GM12878 (cell line): ENCODE measurements around the gene OSBPL3. TPM values are rescaled to one million over a fixed set of nuclear protein-coding genes. Genes with fewer than 3 reads are reported as not detected.

Experiments used
- ATAC-seq: fragments of 200-7000 bp; cut with Tn5 transposase; 3 replicates; pipeline ENCODE4 v1.9.1; 2020; ENCODE audit warnings: mild to moderate bottlenecking, moderate library complexity
- BruUV-seq: library from RNA; stranded (reverse); fragments of 400-500 nt; replicated peaks from 2 replicates; lab custom pipeline; 2021; lab: Mats Ljungman, UMichigan
- CTCF ChIA-PET: fragments of 300-600 bp; sonication (Branson Sonifier 250); formaldehyde crosslinking; extraction: SDS; loops from one replicate; lab custom pipeline; 2021; ENCODE audit warnings: inconsistent platforms; lab: Yijun Ruan, JAX
- POLR2A ChIA-PET: fragments of 350-600 bp; formaldehyde crosslinking; extraction: SDS; loops from one replicate; lab custom pipeline; 2021; ENCODE audit warnings: inconsistent platforms; lab: Charles Lee
- RAD21 ChIA-PET: fragments of 300-600 bp; sonication (Branson Sonifier 250); formaldehyde crosslinking; loops from one replicate; lab custom pipeline; 2023; ENCODE audit warnings: antibody characterized with exemption; ENCODE audit not compliant: unreplicated experiment; lab: Charles Lee
- SMC1A ChIA-PET: fragments of 300-600 bp; sonication (Branson Sonifier 250); formaldehyde crosslinking; loops from one replicate; lab custom pipeline; 2023; ENCODE audit not compliant: unreplicated experiment, uncharacterized antibody; lab: Charles Lee
- DNase-seq: peaks from one replicate; pipeline ENCODE4 v3.0.0-alpha.2; 2011; ENCODE audit warnings: low read depth, low spot score
- FAIRE-seq: peaks from 3 replicates; lab custom pipeline; 2011; peaks lifted over from hg19 to GRCh38; lab: Jason Lieb, UNC
- H2AFZ ChIP-seq: 2 replicates; pipeline ENCODE4 v1.6.0; 2011; ENCODE audit warnings: low read depth, low read length, control low read depth; ENCODE audit not compliant: control insufficient read depth
- H3K27ac ChIP-seq: 2 replicates; pipeline ENCODE4 v1.5.1; 2011; ENCODE audit warnings: control low read depth; ENCODE audit not compliant: control insufficient read depth, insufficient read depth
- H3K27me3 ChIP-seq, 2 experiments: replicated peaks in 1 of 2; 2 replicates each; pipeline versions ENCODE4 v1.6.0 to v1.6.1; 2011; ENCODE audit warnings: low read length in 1 of 2; ENCODE audit not compliant: control insufficient read depth in 2 of 2, insufficient read depth in 2 of 2
- H3K36me3 ChIP-seq, 2 experiments: 2 replicates each; pipeline ENCODE4 v1.5.1; 2011; ENCODE audit warnings: low read length in 1 of 2; ENCODE audit not compliant: control insufficient read depth in 2 of 2, insufficient read depth in 2 of 2
- H3K4me1 ChIP-seq: 2 replicates; pipeline ENCODE4 v1.6.1; 2011; ENCODE audit warnings: mild to moderate bottlenecking, low read length, moderate library complexity, mixed read lengths; ENCODE audit not compliant: control insufficient read depth, insufficient read depth
- H3K4me2 ChIP-seq: 2 replicates; pipeline ENCODE4 v1.6.0; 2011; ENCODE audit warnings: control low read depth; ENCODE audit not compliant: control insufficient read depth, insufficient read depth
- H3K4me3 ChIP-seq: fragments of 200-600 bp; sonication (generic); 2 replicates; pipeline ENCODE4 v1.5.1; 2016
- H3K79me2 ChIP-seq: 2 replicates; pipeline ENCODE4 v1.6.0; 2011; ENCODE audit warnings: low read length; ENCODE audit not compliant: control insufficient read depth, insufficient read depth
- H3K9ac ChIP-seq: 2 replicates; pipeline ENCODE4 v1.8.0; 2011; ENCODE audit warnings: low read length, control low read depth, mixed read lengths; ENCODE audit not compliant: control insufficient read depth, insufficient read depth
- H3K9me3 ChIP-seq: replicated peaks from 3 replicates; pipeline ENCODE4 v1.5.1; 2011; ENCODE audit warnings: mild to moderate bottlenecking, low read length; ENCODE audit not compliant: control insufficient read depth, insufficient read depth
- H4K20me1 ChIP-seq: 2 replicates; pipeline ENCODE4 v1.6.0; 2011; ENCODE audit not compliant: control insufficient read depth, insufficient read depth
- BACH1 ChIP-seq: fragments of 450-650 bp; IDR thresholded peaks from 2 replicates; pipeline ENCODE4 v1.6.1; 2017; ENCODE audit warnings: mild to moderate bottlenecking, borderline replicate concordance
- BCL11A ChIP-seq: IDR thresholded peaks from 2 replicates; pipeline ENCODE4 v1.6.1; 2011; ENCODE audit warnings: low read depth, low read length
- BHLHE40 ChIP-seq, 2 experiments: fragments of 450-650 bp in 1 of 2; IDR thresholded peaks; 2 replicates each; pipeline ENCODE4 v1.6.1; 2011 to 2017; ENCODE audit warnings: low read depth in 2 of 2, borderline replicate concordance in 1 of 2, improper control_type of control experiment in 1 of 2, low read length in 1 of 2, mild to moderate bottlenecking in 1 of 2
- CBX5 ChIP-seq: sonication (generic); IDR thresholded peaks from 2 replicates; pipeline ENCODE4 v1.6.1; 2016; ENCODE audit warnings: low read depth, moderate library complexity, mild to moderate bottlenecking, inconsistent platforms
- CHD1 ChIP-seq: IDR thresholded peaks from 2 replicates; pipeline ENCODE4 v1.6.1; 2012; ENCODE audit warnings: low read depth, low read length, improper control_type of control experiment
- HDAC2 ChIP-seq: fragments of 200-600 bp; sonication (generic); IDR thresholded peaks from 2 replicates; pipeline ENCODE4 v1.6.1; 2017
- LARP7 ChIP-seq: fragments of 450-650 bp; IDR thresholded peaks from 2 replicates; pipeline ENCODE4 v1.6.1; 2017; ENCODE audit warnings: mild to moderate bottlenecking
- MYC ChIP-seq: IDR thresholded peaks from 2 replicates; pipeline ENCODE4 v1.6.1; 2011; ENCODE audit warnings: mild to moderate bottlenecking, low read length, moderate library complexity, inconsistent platforms; ENCODE audit not compliant: insufficient read depth, insufficient replicate concordance, insufficient read length, severe bottlenecking
- NFXL1 ChIP-seq: fragments of 450-650 bp; IDR thresholded peaks from 2 replicates; pipeline ENCODE4 v1.6.1; 2017; ENCODE audit warnings: antibody characterized with exemption, mild to moderate bottlenecking, borderline replicate concordance
- NFYB ChIP-seq: IDR thresholded peaks from 2 replicates; pipeline ENCODE4 v1.6.1; 2011; ENCODE audit warnings: low read depth, mild to moderate bottlenecking, low read length, improper control_type of control experiment, moderate library complexity; ENCODE audit not compliant: insufficient read depth
- POLR2A ChIP-seq: IDR thresholded peaks from 2 replicates; pipeline ENCODE4 v1.6.1; 2011; ENCODE audit warnings: low read depth, mild to moderate bottlenecking, low read length
- RAD51 ChIP-seq: fragments of 450-650 bp; IDR thresholded peaks from 2 replicates; pipeline ENCODE4 v1.6.1; 2016; ENCODE audit warnings: moderate library complexity, mild to moderate bottlenecking, inconsistent platforms
- RELA ChIP-seq: fragments of 450-650 bp; IDR thresholded peaks from 2 replicates; pipeline ENCODE4 v1.8.0; 2014; ENCODE audit warnings: borderline replicate concordance; ENCODE audit not compliant: partially characterized antibody
- SREBF2 ChIP-seq: IDR thresholded peaks from 2 replicates; pipeline ENCODE4 v1.6.1; 2012; ENCODE audit warnings: mild to moderate bottlenecking, low read length
- TCF7 ChIP-seq: IDR thresholded peaks from 2 replicates; pipeline ENCODE4 v1.6.1; 2014; ENCODE audit warnings: antibody characterized with exemption, borderline replicate concordance
- YY1 ChIP-seq: IDR thresholded peaks from 2 replicates; pipeline ENCODE4 v1.6.1; 2011; ENCODE audit warnings: low read depth, mild to moderate bottlenecking, low read length
- ZZZ3 ChIP-seq: IDR thresholded peaks from 2 replicates; pipeline ENCODE4 v1.6.1; 2011; ENCODE audit warnings: low read depth; ENCODE audit not compliant: control insufficient read depth, insufficient read length
- in situ Hi-C: fragments of 300-500 bp; cut with MboI; formaldehyde crosslinking; loops from 9 replicates; pipeline ENCODE4 v1.14.3; 2018; ENCODE audit warnings: mixed read lengths
- intact Hi-C: fragments of 100-400 bp; cut with micrococcal nuclease; formaldehyde crosslinking; loops from one replicate; pipeline ENCODE4 v1.14.2; 2022; ENCODE audit not compliant: unreplicated experiment
- polyA plus RNA-seq, 11 experiments: library from polyadenylated mRNA; depleted of rRNA in 4 of 11; unstranded in 6 of 11; stranded (reverse) in 5 of 11; fragments of >200 nt; fragmentation: Nextera tagmentation in 4 of 11; fragmentation: Illumina TruSeq in 1 of 11; extraction: Ambion mirVana in 4 of 11; extraction: Trizol in 1 of 11; gene quantifications; 1 replicate in 1 of 11; 2 replicates in 10 of 11; pipeline versions ENCODE4 v1.2.1 to v1.2.3, GENCODE V29; 2011 to 2016; ENCODE audit warnings: inconsistent platforms in 2 of 11, missing spikeins in 2 of 11, low read depth in 1 of 11
- total RNA-seq, 4 experiments: library from RNA; depleted of rRNA in 3 of 4; stranded (reverse); fragments of >200 nt in 3 of 4; fragmentation: Illumina TruSeq in 1 of 4; extraction: Trizol in 1 of 4; gene quantifications; 2 replicates each; pipeline versions ENCODE4 v1.2.1 to v1.2.3, GENCODE V29; 2013 to 2021
- TF ChIP-seq, protein P1 (sequence below): IDR thresholded peaks from 2 replicates; pipeline ENCODE4 v1.6.1; 2011; ENCODE audit warnings: low read depth, low read length, improper control_type of control experiment, borderline replicate concordance

OSBPL3 gene
- total and polyA plus RNA-seq, 10 of the 15 experiments (the other 5 are each of a cell fraction or from before 2014, with no cell fraction given), result 6.1 to 46.6 (median 27.0) TPM

DNA sequence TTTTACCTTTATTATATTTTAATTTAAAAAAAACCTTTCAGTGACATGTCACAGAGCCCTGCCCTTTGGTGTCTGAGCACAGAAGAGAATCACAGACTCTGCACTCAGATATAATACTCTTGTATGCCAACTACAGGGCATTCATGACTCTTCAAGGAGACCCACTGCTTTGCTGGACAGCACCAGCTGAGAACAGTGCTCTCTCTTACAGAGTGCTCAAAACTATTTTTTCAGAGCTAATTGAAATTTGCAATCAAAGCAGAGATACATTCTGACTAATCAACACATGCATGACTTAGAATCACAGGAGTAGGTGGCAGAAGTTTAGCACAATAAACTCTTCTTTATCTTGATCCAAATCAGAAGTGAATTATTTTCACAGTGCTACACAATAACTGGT is 99.1 kb downstream of the OSBPL3 start:
- H3K27ac ChIP-seq, result no peak overlapping the region
- FAIRE-seq, result no peak
- peaks cover 15% of the 10 kb centered on the region for H3K4me1 ChIP-seq
- POLR2A ChIA-PET, result interaction anchor here (0.7 to 1.4 kb wide), 2 partner anchors 12 to 15 kb away, joined by 3 read pairs; no protein-coding TSS in a partner anchor
- ATAC-seq, result no peak
- TF ChIP-seq YY1 (no peak), SREBF2 (no peak), RELA (no peak), BHLHE40 (IDR thresholded peaks at IDR 0.05; ENCODE audit: borderline replicate concordance in 1 of 2, low read depth in 2 of 2, low read length in 1 of 2) (no peak), CBX5 (no peak), NFXL1 (no peak), MYC (no peak), RAD51 (no peak), NFYB (no peak), ZZZ3 (no peak), POLR2A (no peak), CHD1 (no peak), TCF7 (no peak), LARP7 (no peak), HDAC2 (no peak), BACH1 (no peak), BCL11A (no peak)
- TF ChIP-seq, protein P1, sequence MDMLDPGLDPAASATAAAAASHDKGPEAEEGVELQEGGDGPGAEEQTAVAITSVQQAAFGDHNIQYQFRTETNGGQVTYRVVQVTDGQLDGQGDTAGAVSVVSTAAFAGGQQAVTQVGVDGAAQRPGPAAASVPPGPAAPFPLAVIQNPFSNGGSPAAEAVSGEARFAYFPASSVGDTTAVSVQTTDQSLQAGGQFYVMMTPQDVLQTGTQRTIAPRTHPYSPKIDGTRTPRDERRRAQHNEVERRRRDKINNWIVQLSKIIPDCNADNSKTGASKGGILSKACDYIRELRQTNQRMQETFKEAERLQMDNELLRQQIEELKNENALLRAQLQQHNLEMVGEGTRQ, result no peak
- no peaks in the 10 kb centered on the region for H3K27me3 ChIP-seq
- CTCF ChIA-PET, result interaction anchor here (1.0 to 4.8 kb wide), 9 partner anchors 12 to 214 kb away, joined by 3 to 38 read pairs (median 4); no protein-coding TSS in a partner anchor
- in situ Hi-C loops, result no loop called here
- no peak overlapping the region for H3K4me3 ChIP-seq
- H3K4me2 ChIP-seq, result no peak overlapping the region
- SMC1A ChIA-PET, result interaction anchor here (1.0 to 4.4 kb wide), 9 partner anchors 9 to 92 kb away, joined by 3 to 13 read pairs (median 4); no protein-coding TSS in a partner anchor
- no peaks in the 10 kb centered on the region for H3K9me3 ChIP-seq
- no peak overlapping the region for H3K9ac ChIP-seq
- BruUV-seq, result no TSS peak
- intact Hi-C loops, result no loop called here
- H3K36me3 ChIP-seq, result peaks cover 4% of the 10 kb centered on the region in 2 experiments; a peak in 3 of 4 replicates
- H3K79me2 ChIP-seq, result no peaks in the 10 kb centered on the region
- no peak overlapping the region for H2AFZ ChIP-seq
- H4K20me1 ChIP-seq, result no peaks in the 10 kb centered on the region
- RAD21 ChIA-PET, result interaction anchor here (1.1 to 3.9 kb wide), 3 partner anchors 12 to 69 kb away, joined by 3 to 23 read pairs (median 7); no protein-coding TSS in a partner anchor
- DNase-seq, result no peak
